Raji (cell line): ENCODE results near the gene FAM234B.

Experiments used
- POLR2A ChIP-seq: IDR thresholded peaks from 2 replicates; pipeline ENCODE4 v1.6.1; 2011; ENCODE audit warnings: low read depth, low read length, control low read depth; ENCODE audit not compliant: insufficient read depth

The FAM234B gene

GRCh38 chr12:13071305-13072280, 27.4 kb downstream of the FAM234B start:
- TF ChIP-seq POLR2A, result no peak

DNA sequence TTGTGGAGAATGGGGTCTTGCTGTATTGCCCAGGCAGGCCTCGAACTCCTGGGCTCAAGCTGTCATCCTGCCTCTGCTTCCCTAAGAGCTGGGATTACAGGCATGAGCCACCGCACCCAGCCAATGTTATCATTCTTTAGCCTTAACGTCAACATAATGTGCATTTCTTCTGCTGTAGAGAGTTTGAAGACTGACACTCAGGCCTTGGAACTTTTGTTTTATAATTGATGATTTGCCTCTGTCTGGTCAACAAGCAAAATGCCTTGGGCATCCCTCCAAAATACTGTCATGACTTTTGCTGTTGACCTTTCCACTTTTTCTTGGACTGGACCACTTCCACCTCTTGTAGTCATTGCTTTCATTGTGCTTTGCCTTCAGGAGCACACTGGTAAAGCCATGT, 29.0 kb downstream of the FAM234B start:
- TF ChIP-seq POLR2A, result no peak

- TF ChIP-seq POLR2A, result no peak
Measured at GRCh38 chr12:13074396-13075117, 30.4 kb downstream of the FAM234B start.

GRCh38 chr12:13075118-13075480, 30.9 kb downstream of the FAM234B start:
- TF ChIP-seq POLR2A, result no peak

- TF ChIP-seq POLR2A, result no peak
Measured at GRCh38 chr12:13075786-13076570, 31.8 kb downstream of the FAM234B start.

DNA sequence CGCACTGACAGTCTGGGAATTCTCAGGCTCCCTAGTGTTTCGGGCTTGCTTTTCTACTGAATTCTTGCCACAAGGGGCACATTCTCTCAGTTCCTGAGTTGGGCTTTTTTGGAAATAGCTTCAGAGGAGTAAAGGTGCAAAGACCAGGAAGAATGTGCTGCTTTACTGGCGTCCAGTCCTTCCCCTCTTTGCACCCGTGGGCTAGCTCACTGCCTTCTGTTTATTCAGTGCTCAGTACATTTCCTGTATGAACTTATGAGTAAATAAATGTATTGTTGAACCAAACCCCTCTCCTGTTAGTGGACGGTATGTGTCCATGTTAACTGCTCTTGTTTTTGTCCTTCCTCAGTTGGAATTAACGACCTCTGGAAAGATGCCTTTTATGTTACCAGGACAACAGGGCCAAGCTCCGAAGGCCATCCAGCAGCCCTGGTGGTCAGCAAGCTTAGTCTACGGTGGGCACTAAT, 35.3 kb downstream of the FAM234B start:
- no peak for TF ChIP-seq POLR2A

DNA sequence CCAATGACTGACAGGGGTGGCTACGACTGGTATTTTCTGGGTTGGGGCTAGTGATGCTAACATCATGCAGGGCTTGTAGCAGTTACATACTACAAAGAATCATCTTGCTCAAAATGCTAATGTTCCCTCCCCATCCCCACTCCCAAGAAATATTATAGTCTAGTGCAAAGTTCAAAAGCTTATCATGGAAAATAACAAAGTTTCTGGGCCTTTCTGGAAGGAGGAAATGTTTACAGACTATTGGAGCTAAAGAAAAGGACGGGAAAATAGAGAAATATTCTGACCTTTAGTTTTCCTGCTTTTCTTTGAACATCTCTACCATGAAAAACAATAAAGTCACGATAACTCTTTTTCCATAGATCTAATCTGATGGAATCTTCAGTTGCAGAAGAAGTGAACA, 36.1 kb downstream of the FAM234B start:
- TF ChIP-seq POLR2A, result no peak

GRCh38 chr12:13082861-13083260, 38.7 kb downstream of the FAM234B start:
- no peak for TF ChIP-seq POLR2A

- TF ChIP-seq POLR2A, result no peak
Measured at GRCh38 chr12:13084898-13085640, 40.9 kb downstream of the FAM234B start.

DNA sequence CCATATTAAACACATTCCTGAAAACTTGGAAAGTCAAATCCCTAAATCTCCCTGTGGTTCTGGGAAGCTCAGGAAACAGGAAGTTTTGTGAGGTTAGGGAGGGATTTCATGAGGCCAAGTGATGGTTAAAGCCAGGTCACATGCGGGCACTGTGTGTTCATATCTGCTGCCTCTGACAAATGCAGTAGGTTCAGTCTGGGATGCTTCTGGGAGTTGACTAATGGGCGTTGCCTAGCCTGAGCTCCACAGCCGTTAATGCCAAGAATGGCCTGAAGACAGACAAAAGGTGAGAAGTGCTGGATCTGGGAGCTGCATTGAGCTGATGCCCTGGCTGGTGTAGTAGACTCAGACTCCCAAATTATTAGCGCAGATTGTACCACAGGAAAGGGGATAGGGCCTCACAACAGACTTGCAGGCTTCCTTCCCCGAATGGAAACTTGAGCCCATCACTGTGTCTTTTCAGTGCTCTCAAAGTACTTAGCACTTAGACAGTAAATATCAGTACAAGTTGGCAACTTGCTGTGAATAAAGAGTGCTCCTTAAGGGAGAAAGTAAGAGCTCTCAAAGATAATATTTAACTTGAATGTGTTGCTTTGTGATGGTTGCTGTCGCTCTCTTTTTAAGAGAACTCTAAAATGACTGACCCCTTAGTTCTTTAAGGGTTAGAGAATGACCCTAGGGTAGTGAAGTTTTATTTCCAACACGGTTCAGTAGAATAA, 41.9 kb downstream of the FAM234B start:
- TF ChIP-seq POLR2A, result no peak

GRCh38 chr12:13087766-13088165, 43.6 kb downstream of the FAM234B start:
- no peak for TF ChIP-seq POLR2A

DNA sequence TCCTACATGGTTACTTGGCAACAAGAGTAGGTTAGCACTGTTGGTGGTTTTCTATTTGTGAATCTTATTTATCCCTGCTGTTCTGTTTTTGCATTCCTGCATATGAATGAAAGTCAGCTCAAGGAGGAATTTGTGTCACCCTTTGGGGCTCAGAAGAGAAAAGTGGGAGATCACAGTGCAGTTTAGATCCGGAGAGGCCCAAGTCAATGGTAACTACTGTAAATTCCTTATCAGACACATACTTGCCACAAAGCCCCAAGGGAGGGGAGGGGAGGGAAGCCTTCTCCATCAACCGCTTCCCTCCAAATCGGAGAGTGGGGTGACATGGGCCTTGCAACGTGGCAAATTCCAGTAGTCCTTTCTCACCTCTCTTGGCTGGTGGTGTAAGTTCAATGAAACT, 44.3 kb downstream of the FAM234B start:
- TF ChIP-seq POLR2A, result no peak

GRCh38 chr12:13090054-13090453, 45.9 kb downstream of the FAM234B start:
- no peak for TF ChIP-seq POLR2A

- no peak for TF ChIP-seq POLR2A
Measured at GRCh38 chr12:13091832-13092231, 47.7 kb downstream of the FAM234B start.
